T-helper 2 cell (primary cell): ENCODE measurements around the gene CC2D1B.

ENCODE experiments used
- DNase-seq, 5 experiments: peaks; one replicate each; pipeline versions ENCODE4 v3.0.0 to v3.0.0-alpha.2; 2012 to 2022

Gene CC2D1B

GRCh38 chr1:52305417-52306226 lies 60.4 kb downstream of the CC2D1B start:
- DNase-seq = no peak
